Mesothelial cell of epicardium (in vitro differentiated cells): Measurements from ENCODE around the gene WLS. TPM values are rescaled to one million over a fixed set of nuclear protein-coding genes. Genes with fewer than 3 reads are reported as not detected.

ENCODE experiments used
- DNase-seq, 2 experiments: peaks; one replicate each; pipeline ENCODE4 v3.0.0; 2021; ENCODE audit warnings: low spot score in 2 of 2; ENCODE audit not compliant: unreplicated experiment in 2 of 2
- H3K27ac Mint-ChIP-seq: 2 replicates; pipeline ENCODE4 v1.8.0; 2021; ENCODE audit warnings: mixed read lengths
- H3K27me3 Mint-ChIP-seq: 2 replicates; pipeline ENCODE4 v1.8.0; 2021; ENCODE audit warnings: low read depth, mixed read lengths
- H3K36me3 Mint-ChIP-seq: 2 replicates; pipeline ENCODE4 v1.8.0; 2021; ENCODE audit warnings: mixed read lengths
- H3K4me1 Mint-ChIP-seq: 2 replicates; pipeline ENCODE4 v1.8.0; 2021; ENCODE audit warnings: mixed read lengths
- H3K4me3 Mint-ChIP-seq: 2 replicates; pipeline ENCODE4 v1.8.0; 2021; ENCODE audit warnings: mild to moderate bottlenecking, moderate library complexity, mixed read lengths
- H3K9me3 Mint-ChIP-seq: 2 replicates; pipeline ENCODE4 v1.8.0; 2021; ENCODE audit warnings: mixed read lengths
- CTCF ChIP-seq: fragments of 200-600 bp; sonication (generic); IDR thresholded peaks from one replicate; pipeline ENCODE4 v1.5.0; 2021; ENCODE audit warnings: antibody characterized with exemption; ENCODE audit not compliant: unreplicated experiment
- total RNA-seq: library from RNA; stranded (reverse); gene quantifications from 3 replicates; pipeline ENCODE4 v1.2.1, GENCODE V29; 2021

WLS gene
- total RNA-seq, 1 donor from 2014 or later: 225 TPM

- Mint-ChIP-seq H3K36me3 (peaks cover 6% of the 10 kb centered on the region), H3K9me3 (no peaks in the 10 kb centered on the region), H3K27ac (peak overlapping the region; percentile 74), H3K27me3 (no peaks in the 10 kb centered on the region), H3K4me3 (no peak overlapping the region), H3K4me1 (peaks cover 2% of the 10 kb centered on the region)
- peak in 1 of 2 experiments; percentile 60 for DNase-seq
- TF ChIP-seq CTCF: peak; percentile 94
Measured at GRCh38 chr1:68120136-68120791, 112.1 kb downstream of the WLS start.

- DNase-seq: no peak
- no peak for TF ChIP-seq CTCF
- H3K36me3 Mint-ChIP-seq: peaks cover 3% of the 10 kb centered on the region
- H3K4me3 Mint-ChIP-seq: no peak overlapping the region
- H3K4me1 Mint-ChIP-seq: peaks cover 2% of the 10 kb centered on the region
- no peaks in the 10 kb centered on the region for H3K9me3 Mint-ChIP-seq
- H3K27me3 Mint-ChIP-seq: no peaks in the 10 kb centered on the region
- no peak overlapping the region for H3K27ac Mint-ChIP-seq
Measured at GRCh38 chr1:68119445-68119844, 112.9 kb downstream of the WLS start.

GRCh38 chr1:68117416-68117815 is 114.9 kb downstream of the WLS start:
- Mint-ChIP-seq H3K9me3 (no peaks in the 10 kb centered on the region), H3K4me3 (no peak overlapping the region), H3K27ac (no peak overlapping the region), H3K4me1 (peaks cover 2% of the 10 kb centered on the region), H3K36me3 (peaks cover 3% of the 10 kb centered on the region), H3K27me3 (no peaks in the 10 kb centered on the region)
- no peak for TF ChIP-seq CTCF
- no peak for DNase-seq

- Mint-ChIP-seq H3K27ac (no peak overlapping the region), H3K4me1 (peaks cover 2% of the 10 kb centered on the region), H3K36me3 (peaks cover 3% of the 10 kb centered on the region), H3K4me3 (no peak overlapping the region), H3K9me3 (no peaks in the 10 kb centered on the region), H3K27me3 (no peaks in the 10 kb centered on the region)
- peak; percentile 93 for TF ChIP-seq CTCF
- DNase-seq: peak in 1 of 2 experiments; percentile 66
Measured at GRCh38 chr1:68116643-68117235, 115.6 kb downstream of the WLS start.

- no peak for TF ChIP-seq CTCF
- DNase-seq: no peak
- H3K4me3 Mint-ChIP-seq: no peak overlapping the region
- H3K4me1 Mint-ChIP-seq: peaks cover 4% of the 10 kb centered on the region
- peaks cover 6% of the 10 kb centered on the region for H3K36me3 Mint-ChIP-seq
- H3K9me3 Mint-ChIP-seq: no peaks in the 10 kb centered on the region
- H3K27ac Mint-ChIP-seq: no peak overlapping the region
- H3K27me3 Mint-ChIP-seq: no peaks in the 10 kb centered on the region
Measured at GRCh38 chr1:68115308-68115707, 117.0 kb downstream of the WLS start.
